Lung (tissue), 12 donors: ENCODE measurements around the gene RABGAP1L. TPM values are rescaled to one million over a fixed set of nuclear protein-coding genes. Genes with fewer than 3 reads are reported as not detected.

Experiments used
- ATAC-seq: fragments of 200-7000 bp; cut with Tn5 transposase; one replicate; pipeline ENCODE4 v1.9.1; 2020; ENCODE audit warnings: moderate number of reproducible peaks; ENCODE audit not compliant: insufficient read depth, low FRiP score
- DNase-seq, 3 donors: peaks; one replicate each; pipeline ENCODE4 v3.0.0-alpha.2; 2013 to 2017
- H3K27ac ChIP-seq, 2 donors: one replicate each; pipeline ENCODE4 v1.5.1; 2013; ENCODE audit warnings: mild to moderate bottlenecking in 2 of 2, moderate library complexity in 2 of 2, control low read depth in 1 of 2, inconsistent platforms in 1 of 2, low read depth in 1 of 2, low read length in 1 of 2
- H3K27me3 ChIP-seq, 3 donors: one replicate each; pipeline ENCODE4 v1.5.1; 2013; ENCODE audit warnings: low read length in 2 of 3; ENCODE audit not compliant: control insufficient read depth in 3 of 3, insufficient read depth in 3 of 3
- H3K36me3 ChIP-seq, 4 donors: one replicate each; pipeline ENCODE4 v1.5.1; 2013; ENCODE audit warnings: low read length in 4 of 4, mild to moderate bottlenecking in 1 of 4, moderate library complexity in 1 of 4; ENCODE audit not compliant: control insufficient read depth in 4 of 4, insufficient read depth in 4 of 4
- H3K4me1 ChIP-seq, 5 donors: one replicate each; pipeline ENCODE4 v1.5.1; 2013; ENCODE audit warnings: low read length in 5 of 5, mild to moderate bottlenecking in 2 of 5, moderate library complexity in 1 of 5; ENCODE audit not compliant: control insufficient read depth in 5 of 5, insufficient read depth in 5 of 5
- H3K4me3 ChIP-seq: one replicate; pipeline ENCODE4 v1.5.1; 2013; ENCODE audit warnings: mild to moderate bottlenecking, control low read depth, moderate library complexity
- H3K9ac ChIP-seq, 2 donors: one replicate each; pipeline ENCODE4 v1.5.1; 2013; ENCODE audit warnings: low read length in 2 of 2, control low read depth in 1 of 2; ENCODE audit not compliant: insufficient read depth in 1 of 2
- H3K9me3 ChIP-seq, 4 donors: one replicate each; pipeline ENCODE4 v1.5.1; 2013; ENCODE audit warnings: low read length in 3 of 4, mild to moderate bottlenecking in 1 of 4, moderate library complexity in 1 of 4; ENCODE audit not compliant: control insufficient read depth in 4 of 4, insufficient read depth in 3 of 4
- CTCF ChIP-seq: IDR thresholded peaks from 2 replicates; pipeline ENCODE4 v1.5.1; 2012; ENCODE audit warnings: mild to moderate bottlenecking; ENCODE audit errors: control extremely low read depth, extremely low read depth
- WGBS, 2 donors: extraction: QIAGEN DNeasy Blood & Tissue Kit; methylation state at CpG; one replicate each; pipeline ENCODE4 v1.1.7; 2013; 5-methylcytosine and 5-hydroxymethylcytosine counted together
- polyA plus RNA-seq, 2 donors: library from polyadenylated mRNA; stranded (reverse); fragments of 200-250 nt; gene quantifications; one replicate each; pipeline ENCODE4 v1.2.1, GENCODE V29; 2013
- total RNA-seq, 2 donors: library from RNA; depleted of rRNA in 1 of 2; stranded (reverse); fragments of >200 nt in 1 of 2; gene quantifications; one replicate each; pipeline ENCODE4 v1.2.1, GENCODE V29; 2014 to 2021
- donor health status: control.
- donor health status: control.
- donor health status: Bipolar disorder and iron deficiency.
- donor health status: healthy.
- donor health status: DM: yes; HTN: yes; CAD: no.

RABGAP1L gene
- total and polyA plus RNA-seq, 4 donors = 16.0 to 123 (median 44.5) TPM

GRCh38 chr1:174726880-174727585 is 567.7 kb downstream of the RABGAP1L start:
- Histone ChIP-seq H3K9me3 (no peaks in the 10 kb centered on the region), H3K27ac (no peak overlapping the region), H3K27me3 (no peaks in the 10 kb centered on the region), H3K4me3 (no peak overlapping the region), H3K9ac (no peak overlapping the region), H3K36me3 (no peaks in the 10 kb centered on the region), H3K4me1 (no peaks in the 10 kb centered on the region)
- ATAC-seq (no peak), DNase-seq (no peak)
- WGBS, 2 donors = 87 to 89% methylated on average over 4 of the region's 4 CpGs
- TF ChIP-seq CTCF = no peak

GRCh38 chr1:174734270-174734669 is 575.0 kb downstream of the RABGAP1L start:
- H3K9ac ChIP-seq = no peak overlapping the region
- no peak for DNase-seq
- no peaks in the 10 kb centered on the region for H3K4me1 ChIP-seq
- 91 to 99% methylated on average over 2 of the region's 2 CpGs for WGBS, 2 donors
- peaks cover 0 to 4% (median 0%) of the 10 kb centered on the region in 4 donors for H3K36me3 ChIP-seq
- H3K27me3 ChIP-seq = no peaks in the 10 kb centered on the region
- H3K27ac ChIP-seq = no peak overlapping the region
- no peak overlapping the region for H3K4me3 ChIP-seq
- H3K9me3 ChIP-seq = peaks cover 0 to 3% (median 0%) of the 10 kb centered on the region in 4 donors
- ATAC-seq = no peak
- TF ChIP-seq CTCF = no peak

GRCh38 chr1:174736831-174737230 is 577.5 kb downstream of the RABGAP1L start:
- Histone ChIP-seq H3K4me3 (no peak overlapping the region), H3K4me1 (no peaks in the 10 kb centered on the region), H3K27ac (no peak overlapping the region), H3K27me3 (no peaks in the 10 kb centered on the region), H3K36me3 (peaks cover 0 to 4% (median 0%) of the 10 kb centered on the region in 4 donors), H3K9ac (no peak overlapping the region), H3K9me3 (peaks cover 0 to 3% (median 0%) of the 10 kb centered on the region in 4 donors)
- no peak for DNase-seq
- WGBS, 2 donors = 91 to 100% methylated on average over 2 of the region's 2 CpGs
- TF ChIP-seq CTCF = no peak
- ATAC-seq = no peak
